GM18907 (cell line): ENCODE data around the gene KDM8.

ENCODE experiments used
- ATAC-seq: cut with Tn5 transposase; IDR thresholded peaks from one replicate; pipeline ENCODE4 v1.9.1; 2021; ENCODE audit warnings: mild to moderate bottlenecking, moderate library complexity; ENCODE audit not compliant: unreplicated experiment

KDM8 gene

GRCh38 chr16:27264151-27264550 lies 60.8 kb downstream of the KDM8 start:
- ATAC-seq = no peak

GRCh38 chr16:27265982-27266381 lies 62.7 kb downstream of the KDM8 start:
- no peak for ATAC-seq

GRCh38 chr16:27267037-27267677 lies 63.8 kb downstream of the KDM8 start:
- ATAC-seq = no peak

- ATAC-seq = peak; percentile 91
Observed at GRCh38 chr16:27268376-27269299, 65.3 kb downstream of the KDM8 start, which contains the start of gene NSMCE1. Gene NSMCE1, minus strand, starts transcription at chr16:27268772. Its CDS starts 11,202 bp downstream, at chr16:27257570.

GRCh38 chr16:27269300-27270150 lies 66.2 kb downstream of the KDM8 start:
- ATAC-seq = no peak

- no peak for ATAC-seq
Observed at GRCh38 chr16:27270349-27270748, 67.0 kb downstream of the KDM8 start.
